Keratinocyte (primary cell): ENCODE measurements around the gene HBA1. TPM values are rescaled to one million over a fixed set of nuclear protein-coding genes. Genes with fewer than 3 reads are reported as not detected.

Experiments
- DNase-seq: peaks from one replicate; pipeline ENCODE4 v3.0.0-alpha.2; 2011; ENCODE audit warnings: low read depth, missing footprints, low spot score
- FAIRE-seq: peaks from 2 replicates; lab custom pipeline; 2011; peaks lifted over from hg19 to GRCh38; lab: Jason Lieb, UNC
- H2AFZ ChIP-seq: 2 replicates; pipeline ENCODE4 v1.6.0; 2012; ENCODE audit warnings: low read length, control low read depth, inconsistent platforms; ENCODE audit not compliant: control insufficient read depth
- H3K27ac ChIP-seq: 2 replicates; pipeline ENCODE4 v1.5.1; 2011; ENCODE audit warnings: low read length; ENCODE audit not compliant: control insufficient read depth, insufficient read depth
- H3K27me3 ChIP-seq: 3 replicates; pipeline ENCODE4 v1.6.0; 2011; ENCODE audit warnings: low read length; ENCODE audit not compliant: control insufficient read depth, insufficient read depth; ENCODE audit errors: extremely low read depth
- H3K36me3 ChIP-seq, 2 experiments: 2 replicates in 1 of 2; 3 replicates in 1 of 2; pipeline ENCODE4 v1.5.1; 2011; ENCODE audit warnings: low read length in 2 of 2, mild to moderate bottlenecking in 1 of 2; ENCODE audit not compliant: control insufficient read depth in 2 of 2, insufficient read depth in 2 of 2; ENCODE audit errors: extremely low read depth in 1 of 2
- H3K4me1 ChIP-seq: 3 replicates; pipeline ENCODE4 v1.5.1; 2011; ENCODE audit warnings: low read length; ENCODE audit not compliant: control insufficient read depth, insufficient read depth; ENCODE audit errors: extremely low read depth
- H3K4me2 ChIP-seq: 3 replicates; pipeline ENCODE4 v1.6.0; 2011; ENCODE audit warnings: low read depth, low read length; ENCODE audit not compliant: control insufficient read depth, insufficient read depth; ENCODE audit errors: extremely low read depth
- H3K4me3 ChIP-seq, 3 experiments: fragments of 200-600 bp in 1 of 3; sonication (generic) in 1 of 3; 2 replicates in 2 of 3; 3 replicates in 1 of 3; pipeline ENCODE4 v1.5.1; 2011 to 2016; ENCODE audit warnings: low read length in 3 of 3, mild to moderate bottlenecking in 3 of 3, control low read depth in 2 of 3, inconsistent platforms in 1 of 3, low read depth in 1 of 3, mixed read lengths in 1 of 3, mixed run types in 1 of 3, moderate library complexity in 1 of 3; ENCODE audit not compliant: control insufficient read depth in 2 of 3, insufficient read depth in 2 of 3; ENCODE audit errors: extremely low read depth in 1 of 3
- H3K79me2 ChIP-seq: 2 replicates; pipeline ENCODE4 v1.6.0; 2012; ENCODE audit warnings: low read length; ENCODE audit not compliant: control insufficient read depth, insufficient read depth
- H3K9ac ChIP-seq: 3 replicates; pipeline ENCODE4 v1.6.0; 2011; ENCODE audit warnings: low read length; ENCODE audit not compliant: control insufficient read depth, insufficient read depth; ENCODE audit errors: extremely low read depth
- H3K9me1 ChIP-seq: 3 replicates; pipeline ENCODE4 v1.6.0; 2011; ENCODE audit warnings: low read length; ENCODE audit not compliant: control insufficient read depth, insufficient read depth; ENCODE audit errors: extremely low read depth
- H3K9me3 ChIP-seq: 2 replicates; pipeline ENCODE4 v1.5.1; 2012; ENCODE audit warnings: low read depth, low read length; ENCODE audit not compliant: control insufficient read depth
- H4K20me1 ChIP-seq: 3 replicates; pipeline ENCODE4 v1.6.0; 2011; ENCODE audit warnings: low read length; ENCODE audit not compliant: control insufficient read depth, insufficient read depth; ENCODE audit errors: extremely low read depth
- CTCF ChIP-seq, 3 experiments: IDR thresholded peaks in 1 of 3; conservative IDR thresholded peaks in 1 of 3; optimal IDR thresholded peaks in 1 of 3; 2 replicates in 2 of 3; 3 replicates in 1 of 3; pipeline versions ENCODE3 to v1.5.1; 2011; ENCODE audit warnings: low read length in 3 of 3, mild to moderate bottlenecking in 3 of 3, moderate library complexity in 2 of 3, control low read depth in 1 of 3, inconsistent platforms in 1 of 3; ENCODE audit not compliant: insufficient read depth in 2 of 3; ENCODE audit errors: extremely low read depth in 1 of 3
- EZH2 ChIP-seq: IDR thresholded peaks from one replicate; pipeline ENCODE4 v1.6.1; 2012; ENCODE audit warnings: inconsistent platforms, mild to moderate bottlenecking, low read length, moderate library complexity
- dilution Hi-C: fragments of 300-500 bp; cut with MboI; formaldehyde crosslinking; loops from one replicate; pipeline ENCODE4 v1.7.0; 2020; ENCODE audit warnings: low sequenced_read_pairs; ENCODE audit not compliant: extremely low pct_ligation_motif_present
- polyA plus RNA-seq, 5 experiments: library from polyadenylated mRNA; depleted of rRNA in 3 of 5; stranded (reverse) in 3 of 5; stranded (forward) in 1 of 5; unstranded in 1 of 5; fragments of >200 nt; gene quantifications; 1 replicate in 1 of 5; 2 replicates in 3 of 5; 3 replicates in 1 of 5; pipeline versions ENCODE4 v1.2.1 to v1.2.3, GENCODE V29; 2011 to 2012; ENCODE audit warnings: missing spikeins in 2 of 5, low read depth in 1 of 5, low replicate concordance in 1 of 5

Gene HBA1
- polyA plus RNA-seq, 1 donor (not counting 4 experiments of a cell fraction or from before 2014, with no cell fraction given), result 0.24 TPM

GRCh38 chr16:177394-177822, 928 bp downstream of the HBA1 start:
- Histone ChIP-seq H3K9ac (no peak overlapping the region), H3K4me2 (no peak overlapping the region), H4K20me1 (no peaks in the 10 kb centered on the region), H3K36me3 (no peaks in the 10 kb centered on the region), H2AFZ (no peak overlapping the region), H3K4me3 (no peak overlapping the region), H3K9me1 (no peaks in the 10 kb centered on the region), H3K27me3 (peaks cover 60% of the 10 kb centered on the region), H3K4me1 (peaks cover 8% of the 10 kb centered on the region), H3K79me2 (no peaks in the 10 kb centered on the region), H3K9me3 (no peaks in the 10 kb centered on the region), H3K27ac (no peak overlapping the region)
- TF ChIP-seq CTCF (optimal IDR thresholded peaks at IDR 0.05 in 1 of 3, IDR thresholded peaks at IDR 0.05 in 1 of 3, conservative IDR thresholded peaks at IDR 0.05 in 1 of 3; ENCODE audit: extremely low read depth in 1 of 3, insufficient read depth in 2 of 3, low read length in 3 of 3) (no peak), EZH2 (no peak)
- no peak for FAIRE-seq
- DNase-seq, result no peak
- dilution Hi-C loops, result no loop called here

- no peaks in the 10 kb centered on the region for H3K36me3 ChIP-seq
- no peaks in the 10 kb centered on the region for H3K9me3 ChIP-seq
- dilution Hi-C loops, result no loop called here
- TF ChIP-seq EZH2, result no peak
- no peak for TF ChIP-seq CTCF (optimal IDR thresholded peaks at IDR 0.05 in 1 of 3, IDR thresholded peaks at IDR 0.05 in 1 of 3, conservative IDR thresholded peaks at IDR 0.05 in 1 of 3; ENCODE audit: extremely low read depth in 1 of 3, insufficient read depth in 2 of 3, low read length in 3 of 3)
- H3K27ac ChIP-seq, result no peak overlapping the region
- no peak overlapping the region for H3K4me2 ChIP-seq
- H3K9me1 ChIP-seq, result no peaks in the 10 kb centered on the region
- DNase-seq, result no peak
- no peak overlapping the region for H3K4me3 ChIP-seq
- peaks cover 8% of the 10 kb centered on the region for H3K4me1 ChIP-seq
- no peak for FAIRE-seq
- H3K79me2 ChIP-seq, result no peaks in the 10 kb centered on the region
- no peaks in the 10 kb centered on the region for H4K20me1 ChIP-seq
- H2AFZ ChIP-seq, result no peak overlapping the region
- peaks cover 60% of the 10 kb centered on the region for H3K27me3 ChIP-seq
- H3K9ac ChIP-seq, result no peak overlapping the region
These were observed 1.6 kb downstream of the HBA1 start for GRCh38 chr16:177981-178667.
